Activated gamma-delta T cell treated with anti-CD3 and anti-CD28 coated beads, Interleukin-2, amount 50 U/mL, for 16 hours (primary cell): ENCODE results near the gene RAD51C.
A peak's percentile ranks its signal among the peaks of the same experiment; 100 is the strongest.
"Not testable (repeated sequence)": the region's sequence is repeated elsewhere in the genome, so short reads cannot be mapped to it uniquely, and the experiment has no call there.

ENCODE experiments used
- DNase-seq: peaks from one replicate; pipeline ENCODE4 v3.0.0-alpha.2; 2020; ENCODE audit warnings: low read depth

The RAD51C gene

GRCh38 chr17:58747674-58748073, 55.3 kb downstream of the RAD51C start:
- no peak for DNase-seq

DNA sequence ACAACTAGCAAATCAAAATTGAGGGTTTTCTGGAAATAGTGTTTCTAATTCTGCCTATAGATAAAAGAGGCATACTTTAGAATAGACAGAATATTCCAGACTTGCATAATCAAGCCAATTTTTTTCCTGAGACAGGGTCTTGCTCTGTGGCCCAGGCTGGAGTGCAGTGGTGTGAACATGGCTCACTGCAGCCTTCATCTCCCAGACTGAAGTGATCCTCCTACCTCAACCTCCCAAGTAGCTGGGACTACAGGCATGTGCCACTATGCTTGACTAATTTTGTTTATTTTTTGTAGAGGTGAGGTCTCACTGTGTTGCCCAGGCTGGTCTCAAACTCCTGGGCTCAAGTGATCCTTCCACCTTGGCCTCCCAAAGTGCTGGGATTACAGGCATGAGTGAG, 57.2 kb downstream of the RAD51C start:
- DNase-seq = not testable (repeated sequence)

GRCh38 chr17:58753026-58753425, 60.6 kb downstream of the RAD51C start:
- DNase-seq = no peak

DNA sequence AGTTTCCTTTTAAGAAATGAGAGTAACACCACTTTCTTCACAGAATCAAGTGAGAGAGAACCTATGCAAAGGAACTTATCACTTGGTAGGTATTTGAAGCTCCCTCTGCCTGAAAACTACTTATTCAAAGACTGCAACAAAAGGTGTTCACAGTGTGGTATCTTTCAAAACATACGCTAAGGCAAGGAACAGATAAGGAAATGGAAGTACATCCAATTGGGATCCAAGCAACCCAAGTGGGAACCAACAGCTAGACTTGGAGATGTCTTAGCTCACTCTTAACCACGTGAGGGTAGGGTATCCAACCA, 62.8 kb downstream of the RAD51C start:
- no peak for DNase-seq

DNA sequence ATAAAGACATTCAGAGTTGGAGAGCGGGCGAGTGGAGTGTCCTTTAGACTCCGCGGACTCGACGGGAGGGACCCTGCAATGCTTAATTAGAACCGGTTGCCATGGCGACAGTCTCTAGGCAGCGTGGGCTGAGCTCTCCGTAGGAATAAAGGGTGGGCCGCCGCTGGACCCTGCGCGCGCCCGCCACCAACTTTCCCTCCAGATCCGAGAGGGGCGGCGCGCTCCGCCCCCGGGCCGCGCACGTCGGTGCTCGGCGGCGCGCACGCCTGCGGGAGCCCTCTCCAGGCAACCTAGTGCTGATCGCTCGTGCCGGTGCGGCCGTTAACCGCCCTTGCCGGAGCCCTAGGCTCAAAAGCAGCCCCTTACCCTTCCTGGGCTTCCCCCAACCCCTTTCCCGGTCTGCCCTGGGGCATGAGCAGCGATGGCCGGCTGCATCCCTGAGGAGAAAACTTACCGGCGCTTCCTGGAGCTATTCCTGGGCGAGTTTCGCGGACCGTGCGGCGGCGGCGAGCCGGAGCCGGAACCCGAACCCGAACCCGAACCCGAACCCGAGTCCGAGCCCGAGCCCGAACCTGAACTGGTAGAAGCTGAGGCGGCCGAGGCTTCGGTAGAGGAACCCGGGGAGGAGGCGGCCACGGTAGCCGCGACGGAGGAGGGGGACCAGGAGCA, 63.3 kb downstream of the RAD51C start, which contains the start of gene PPM1E:
TSS of gene PPM1E (plus strand) at position 278 of the 669 bp plus-strand sequence.
- peak; percentile 1 for DNase-seq

GRCh38 chr17:58756246-58757161, 64.1 kb downstream of the RAD51C start:
- DNase-seq = no peak

DNA sequence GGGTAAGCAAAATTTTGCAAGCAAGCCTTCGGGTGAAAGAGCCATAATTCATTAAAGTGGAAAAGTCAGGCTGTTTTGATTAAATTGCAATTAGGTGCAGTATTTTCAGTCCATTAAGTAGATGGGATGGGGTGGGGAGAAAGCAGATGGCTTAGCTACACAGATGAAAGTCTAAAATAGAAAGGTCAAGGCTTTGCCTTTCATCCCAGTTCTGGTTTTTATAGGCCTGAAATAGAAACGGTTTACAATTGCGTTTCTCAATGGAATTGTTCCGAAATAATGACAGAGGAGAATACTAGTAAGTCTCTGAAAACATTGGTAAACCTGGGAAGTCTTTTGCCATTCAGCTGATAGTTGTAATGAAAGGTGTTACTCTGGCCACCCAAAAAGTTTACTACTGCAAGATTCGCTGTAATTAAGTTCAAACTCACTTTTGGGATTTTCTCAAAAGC, 64.8 kb downstream of the RAD51C start:
- no peak for DNase-seq

- no peak for DNase-seq
These were observed 66.5 kb downstream of the RAD51C start for GRCh38 chr17:58758890-58759289.

GRCh38 chr17:58759522-58759921, 67.1 kb downstream of the RAD51C start:
- DNase-seq = no peak

GRCh38 chr17:58760248-58760647, 67.8 kb downstream of the RAD51C start:
- no peak for DNase-seq

- DNase-seq = no peak
These were observed 70.9 kb downstream of the RAD51C start for GRCh38 chr17:58763263-58763662.

DNA sequence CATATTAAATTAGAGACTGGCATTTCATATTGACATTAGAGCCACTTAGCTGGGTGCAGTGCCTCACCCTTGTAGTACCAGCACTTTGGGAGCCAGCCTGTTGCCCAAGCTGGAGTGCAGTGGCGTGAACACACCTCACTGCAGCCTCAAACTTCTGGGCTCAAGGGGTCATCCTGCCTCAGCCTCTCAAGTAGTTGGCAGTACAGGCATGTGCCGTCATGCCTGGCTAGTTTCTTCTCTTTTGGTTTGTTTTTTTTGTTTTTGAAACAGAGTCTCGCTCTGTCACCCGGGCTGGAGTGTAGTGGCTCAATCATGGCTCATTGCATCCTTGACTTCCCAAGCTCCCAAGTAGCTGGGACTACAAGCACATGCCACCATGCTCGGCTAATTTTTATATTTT, 72.0 kb downstream of the RAD51C start:
- DNase-seq = no peak

- DNase-seq = not testable (repeated sequence)
These were observed 86.1 kb downstream of the RAD51C start for GRCh38 chr17:58778482-58778881.

DNA sequence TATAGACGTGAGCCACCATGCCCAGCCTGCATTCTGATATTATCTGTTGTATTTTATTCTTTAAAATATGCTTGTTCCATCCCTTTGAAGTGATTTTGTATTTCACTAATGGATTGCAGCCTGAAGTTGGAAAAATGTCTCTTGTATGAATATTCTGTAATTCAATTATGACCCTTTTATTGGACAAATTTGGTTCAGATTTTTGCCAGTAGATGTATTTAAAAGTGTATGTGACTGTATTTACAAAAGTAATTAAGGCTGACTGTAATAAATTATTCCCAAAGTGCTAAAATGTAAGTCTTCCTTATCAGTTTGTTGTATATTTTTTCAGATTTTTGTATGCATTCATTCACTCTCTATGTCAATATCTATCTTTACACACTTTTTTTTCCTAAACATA, 87.0 kb downstream of the RAD51C start:
- DNase-seq = no peak

DNA sequence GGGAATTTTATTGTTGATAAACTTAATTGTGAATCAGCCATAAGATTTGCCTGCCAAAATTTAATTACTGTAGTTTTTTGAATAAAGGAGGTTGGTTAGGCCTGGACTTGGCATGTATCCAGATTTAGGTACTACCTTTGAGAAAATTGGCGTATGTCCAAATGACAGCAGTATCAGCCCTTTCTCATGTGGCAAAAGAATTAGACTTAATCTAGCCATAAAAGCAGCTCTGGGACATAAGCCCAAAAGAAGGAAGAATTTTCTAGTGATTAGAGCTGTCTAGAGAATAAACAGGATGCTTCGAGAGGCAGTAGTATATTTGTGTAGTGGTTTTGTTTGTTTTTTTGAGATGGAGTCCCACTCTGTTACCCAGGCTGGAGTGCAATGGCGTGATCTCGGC, 91.0 kb downstream of the RAD51C start:
- no peak for DNase-seq

GRCh38 chr17:58785097-58785496, 92.7 kb downstream of the RAD51C start:
- no peak for DNase-seq
